PC-3 (cell line): ENCODE data around the gene PRM3. TPM values are rescaled to one million over a fixed set of nuclear protein-coding genes. Genes with fewer than 3 reads are reported as not detected.

Experiments used
- ATAC-seq: fragments of 200-7000 bp; cut with Tn5 transposase; 2 replicates; pipeline ENCODE4 v1.9.1; 2020; ENCODE audit warnings: mild to moderate bottlenecking, moderate library complexity
- BruUV-seq: library from RNA; stranded (reverse); fragments of 400-500 nt; replicated peaks from 2 replicates; lab custom pipeline; 2021; lab: Mats Ljungman, UMichigan
- CTCF ChIA-PET: fragments of 300-600 bp; sonication (Branson Sonifier 250); formaldehyde crosslinking; loops from one replicate; lab custom pipeline; 2022; ENCODE audit warnings: antibody characterized with exemption; lab: Charles Lee
- POLR2A ChIA-PET: fragments of 300-600 bp; sonication (Branson Sonifier 250); formaldehyde crosslinking; loops from one replicate; lab custom pipeline; 2022; ENCODE audit warnings: antibody characterized with exemption; ENCODE audit not compliant: unreplicated experiment; lab: Charles Lee
- DNase-seq: peaks from one replicate; pipeline ENCODE4 v3.0.0-alpha.2; 2015
- H2AFZ ChIP-seq: fragments of 300-600 bp; sonication (generic); 2 replicates; pipeline ENCODE4 v1.6.0; 2016; ENCODE audit warnings: antibody characterized with exemption, low read length
- H3F3A ChIP-seq: fragments of 300-600 bp; sonication (generic); one replicate; pipeline ENCODE4 v1.6.0; 2017; ENCODE audit warnings: antibody characterized with exemption, low read length, control low read depth, mild to moderate bottlenecking; ENCODE audit not compliant: unreplicated experiment
- H3K27ac ChIP-seq: fragments of 300-600 bp; sonication (generic); 2 replicates; pipeline ENCODE4 v1.5.1; 2016; ENCODE audit warnings: mild to moderate bottlenecking, low read length
- H3K27me3 ChIP-seq: fragments of 300-600 bp; sonication (generic); 2 replicates; pipeline ENCODE4 v1.6.1; 2016; ENCODE audit warnings: low read length, mixed read lengths
- H3K36me3 ChIP-seq: fragments of 300-600 bp; sonication (generic); 2 replicates; pipeline ENCODE4 v1.6.1; 2016; ENCODE audit warnings: low read depth, mixed run types, low read length, mixed read lengths
- H3K4me1 ChIP-seq: fragments of 300-600 bp; sonication (generic); 2 replicates; pipeline ENCODE4 v1.5.1; 2016; ENCODE audit warnings: low read length; ENCODE audit not compliant: insufficient read depth
- H3K4me2 ChIP-seq: fragments of 300-600 bp; sonication (generic); 2 replicates; pipeline ENCODE4 v1.6.0; 2016; ENCODE audit warnings: low read length
- H3K4me3 ChIP-seq: fragments of 300-600 bp; sonication (generic); 2 replicates; pipeline ENCODE4 v1.5.1; 2016; ENCODE audit warnings: mild to moderate bottlenecking, low read length, mixed read lengths
- H3K79me2 ChIP-seq: fragments of 300-600 bp; sonication (generic); 2 replicates; pipeline ENCODE4 v1.6.1; 2017; ENCODE audit warnings: low read length, mixed read lengths
- H3K9ac ChIP-seq: fragments of 300-600 bp; sonication (generic); 2 replicates; pipeline ENCODE4 v1.6.0; 2016; ENCODE audit warnings: mild to moderate bottlenecking, low read length
- H3K9me2 ChIP-seq: fragments of 300-600 bp; sonication (generic); replicated peaks from 2 replicates; pipeline ENCODE4 v1.6.1; 2016; ENCODE audit warnings: mixed run types, low read length, mixed read lengths
- H3K9me3 ChIP-seq: fragments of 300-600 bp; sonication (generic); 2 replicates; pipeline ENCODE4 v1.6.1; 2016; ENCODE audit warnings: low read length, mixed read lengths
- H4K20me1 ChIP-seq: fragments of 300-600 bp; sonication (generic); 2 replicates; pipeline ENCODE4 v1.6.1; 2016; ENCODE audit warnings: low read length, mixed read lengths
- CTCF ChIP-seq: fragments of 300-600 bp; sonication (generic); conservative IDR thresholded peaks from 2 replicates; pipeline ENCODE4 v1.5.1; 2017; ENCODE audit warnings: antibody characterized with exemption, low read depth, mild to moderate bottlenecking, low read length
- EZH2 ChIP-seq: fragments of 300-600 bp; sonication (generic); IDR thresholded peaks from one replicate; pipeline ENCODE4 v1.6.1; 2017; ENCODE audit warnings: antibody characterized with exemption, mild to moderate bottlenecking, low read length; ENCODE audit not compliant: unreplicated experiment
- EZH2phosphoT487 ChIP-seq: fragments of 300-600 bp; sonication (generic); IDR thresholded peaks from 2 replicates; pipeline ENCODE4 v1.6.1; 2018; ENCODE audit warnings: mild to moderate bottlenecking, antibody characterized with exemption, low read length, borderline replicate concordance
- intact Hi-C: fragments of 100-400 bp; cut with micrococcal nuclease; formaldehyde crosslinking; loops from 2 replicates; pipeline ENCODE4 v1.9.0; 2023
- total RNA-seq: library from RNA; depleted of rRNA; stranded (reverse); fragments of >200 nt; gene quantifications from 2 replicates; pipeline ENCODE4 v1.2.3, GENCODE V29; 2014

Gene PRM3
- total RNA-seq, 1 experiment from 2014 or later: not detected

- no peaks in the 10 kb centered on the region for H4K20me1 ChIP-seq
- CTCF ChIA-PET: no interaction called here
- DNase-seq (no peak), ATAC-seq (no peak)
- no peak overlapping the region for H3K9ac ChIP-seq
- no peak overlapping the region for H3K4me2 ChIP-seq
- H3F3A ChIP-seq: no peaks in the 10 kb centered on the region
- no peaks in the 10 kb centered on the region for H3K79me2 ChIP-seq
- no peak overlapping the region for H3K4me3 ChIP-seq
- H3K9me2 ChIP-seq: no peaks in the 10 kb centered on the region
- no peaks in the 10 kb centered on the region for H3K9me3 ChIP-seq
- BruUV-seq: no TSS peak
- H3K27me3 ChIP-seq: no peaks in the 10 kb centered on the region
- TF ChIP-seq CTCF (no peak), EZH2 (no peak), EZH2phosphoT487 (no peak)
- POLR2A ChIA-PET: no interaction called here
- no peak overlapping the region for H2AFZ ChIP-seq
- intact Hi-C loops: no loop called here
- H3K4me1 ChIP-seq: no peaks in the 10 kb centered on the region
- H3K27ac ChIP-seq: no peak overlapping the region
- no peaks in the 10 kb centered on the region for H3K36me3 ChIP-seq
These were observed 46.7 kb upstream of the PRM3 start for GRCh38 chr16:11320170-11320569.

GRCh38 chr16:11319529-11320146, 46.2 kb upstream of the PRM3 start:
- Histone ChIP-seq H3K9me2 (no peaks in the 10 kb centered on the region), H2AFZ (no peak overlapping the region), H3K4me1 (no peaks in the 10 kb centered on the region), H4K20me1 (no peaks in the 10 kb centered on the region), H3K27ac (no peak overlapping the region), H3K4me2 (no peak overlapping the region), H3K9me3 (no peaks in the 10 kb centered on the region), H3K4me3 (no peak overlapping the region), H3K27me3 (no peaks in the 10 kb centered on the region), H3K36me3 (no peaks in the 10 kb centered on the region), H3K9ac (no peak overlapping the region), H3K79me2 (no peaks in the 10 kb centered on the region), H3F3A (no peaks in the 10 kb centered on the region)
- no peak for ATAC-seq
- ChIA-PET POLR2A (no interaction called here), CTCF (no interaction called here)
- BruUV-seq: no TSS peak
- TF ChIP-seq CTCF (no peak), EZH2 (no peak), EZH2phosphoT487 (no peak)
- DNase-seq: peak; percentile 26
- intact Hi-C loops: no loop called here

GRCh38 chr16:11318817-11319216, 45.4 kb upstream of the PRM3 start:
- BruUV-seq: no TSS peak
- no peaks in the 10 kb centered on the region for H3K36me3 ChIP-seq
- no peak overlapping the region for H3K4me3 ChIP-seq
- no peak overlapping the region for H3K4me2 ChIP-seq
- ChIA-PET CTCF (no interaction called here), POLR2A (no interaction called here)
- DNase-seq (no peak), ATAC-seq (no peak)
- no peaks in the 10 kb centered on the region for H3K9me3 ChIP-seq
- no peaks in the 10 kb centered on the region for H3K79me2 ChIP-seq
- H4K20me1 ChIP-seq: no peaks in the 10 kb centered on the region
- H2AFZ ChIP-seq: no peak overlapping the region
- H3K9me2 ChIP-seq: no peaks in the 10 kb centered on the region
- H3F3A ChIP-seq: no peaks in the 10 kb centered on the region
- H3K4me1 ChIP-seq: no peaks in the 10 kb centered on the region
- no peak overlapping the region for H3K9ac ChIP-seq
- no peak for TF ChIP-seq EZH2
- TF ChIP-seq EZH2phosphoT487: no peak
- no peak for TF ChIP-seq CTCF
- intact Hi-C loops: no loop called here
- H3K27ac ChIP-seq: no peak overlapping the region
- H3K27me3 ChIP-seq: no peaks in the 10 kb centered on the region
